SK-N-SH (cell line): ENCODE results near the gene IAH1. TPM values are rescaled to one million over a fixed set of nuclear protein-coding genes. Genes with fewer than 3 reads are reported as not detected.
A peak's percentile ranks its signal among the peaks of the same experiment; 100 is the strongest.

Experiments used
- CTCF ChIA-PET: fragments of 300-600, 350-600 bp; formaldehyde crosslinking; extraction: SDS; loops from one replicate; lab custom pipeline; 2021; lab: Yijun Ruan, JAX
- POLR2A ChIA-PET: fragments of 350-600 bp; sonication (Branson Sonifier 250); formaldehyde crosslinking; extraction: SDS; loops from one replicate; lab custom pipeline; 2020; ENCODE audit warnings: antibody characterized with exemption, inconsistent platforms; lab: Yijun Ruan, JAX
- DNase-seq: peaks from one replicate; pipeline ENCODE4 v3.0.0; 2012
- H2AFZ ChIP-seq: fragments of 200-600 bp; sonication (generic); 2 replicates; pipeline ENCODE4 v1.8.1; 2016; ENCODE audit warnings: antibody characterized with exemption, mild to moderate bottlenecking, low read depth
- H3F3A ChIP-seq: fragments of 200-600 bp; sonication (generic); replicated peaks from 2 replicates; pipeline ENCODE3; 2016; ENCODE audit warnings: antibody characterized with exemption, mild to moderate bottlenecking; ENCODE audit not compliant: insufficient read depth
- H3K27ac ChIP-seq, 2 experiments: fragments of 200-500 bp in 1 of 2; fragments of 200-600 bp in 1 of 2; sonication (Bioruptor generic) in 1 of 2; sonication (generic), shearing (Covaris generic) in 1 of 2; 2 replicates each; pipeline versions ENCODE4 v1.5.1 to v1.6.1; 2014 to 2016; ENCODE audit warnings: low read depth in 2 of 2, inconsistent platforms in 1 of 2, low read length in 1 of 2, mild to moderate bottlenecking in 1 of 2, mixed read lengths in 1 of 2
- H3K27me3 ChIP-seq: fragments of 200-600 bp; sonication (generic), shearing (Covaris generic); 2 replicates; pipeline ENCODE4 v1.6.1; 2016; ENCODE audit warnings: mixed run types; ENCODE audit not compliant: insufficient read depth
- H3K36me3 ChIP-seq, 2 experiments: fragments of 200-500 bp in 1 of 2; fragments of 200-600 bp in 1 of 2; sonication (Bioruptor generic) in 1 of 2; sonication (generic) in 1 of 2; replicated peaks in 1 of 2; 2 replicates each; pipeline versions ENCODE3 to v1.5.1; 2014 to 2016; ENCODE audit warnings: low read length in 1 of 2, mild to moderate bottlenecking in 1 of 2; ENCODE audit not compliant: insufficient read depth in 2 of 2, control insufficient read depth in 1 of 2
- H3K4me1 ChIP-seq, 2 experiments: fragments of 200-500 bp in 1 of 2; fragments of 200-600 bp in 1 of 2; sonication (Bioruptor generic) in 1 of 2; sonication (generic), shearing (Covaris generic) in 1 of 2; 2 replicates each; pipeline versions ENCODE4 v1.5.1 to v1.6.1; 2014 to 2016; ENCODE audit warnings: low read depth in 1 of 2, low read length in 1 of 2, mixed run types in 1 of 2; ENCODE audit not compliant: insufficient read depth in 2 of 2, control insufficient read depth in 1 of 2
- H3K4me2 ChIP-seq: fragments of 200-600 bp; sonication (generic), shearing (Covaris generic); 2 replicates; pipeline ENCODE4 v1.6.1; 2017; ENCODE audit warnings: mixed run types
- H3K4me3 ChIP-seq, 2 experiments: fragments of 200-500 bp in 1 of 2; fragments of 200-600 bp in 1 of 2; sonication (Bioruptor generic) in 1 of 2; sonication (generic), shearing (Covaris generic) in 1 of 2; 2 replicates each; pipeline versions ENCODE4 v1.5.1 to v1.8.1; 2014 to 2016; ENCODE audit warnings: low read depth in 2 of 2, inconsistent platforms in 1 of 2, low read length in 1 of 2, mild to moderate bottlenecking in 1 of 2, mixed read lengths in 1 of 2, moderate library complexity in 1 of 2
- H3K79me2 ChIP-seq: fragments of 200-600 bp; sonication (generic); 2 replicates; pipeline ENCODE4 v1.8.1; 2017; ENCODE audit warnings: mild to moderate bottlenecking; ENCODE audit not compliant: insufficient read depth
- H3K9ac ChIP-seq: fragments of 200-600 bp; sonication (generic); 2 replicates; pipeline ENCODE4 v1.6.1; 2017; ENCODE audit warnings: mixed run types
- H3K9me2 ChIP-seq: fragments of 200-600 bp; sonication (generic); 2 replicates; pipeline ENCODE4 v1.6.1; 2017; ENCODE audit warnings: mixed run types
- H3K9me3 ChIP-seq: fragments of 200-600 bp; sonication (generic); 2 replicates; pipeline ENCODE4 v1.6.1; 2017; ENCODE audit warnings: mixed run types, mild to moderate bottlenecking, moderate library complexity
- H4K20me1 ChIP-seq: fragments of 200-600 bp; sonication (generic); 2 replicates; pipeline ENCODE4 v1.6.1; 2017; ENCODE audit warnings: mild to moderate bottlenecking, mixed run types; ENCODE audit not compliant: insufficient read depth
- EZH2phosphoT487 ChIP-seq: fragments of 200-600 bp; sonication (generic); IDR thresholded peaks from 2 replicates; pipeline ENCODE4 v1.6.1; 2017; ENCODE audit warnings: low read depth, mixed run types, mild to moderate bottlenecking, antibody characterized with exemption, moderate library complexity, borderline replicate concordance
- FOSL2 ChIP-seq: IDR thresholded peaks from 2 replicates; pipeline ENCODE4 v1.4.0; 2012; ENCODE audit warnings: low read depth, mild to moderate bottlenecking, moderate library complexity, borderline replicate concordance
- GABPA ChIP-seq: IDR thresholded peaks from 2 replicates; pipeline ENCODE4 v1.4.0; 2012; ENCODE audit warnings: low read depth, mild to moderate bottlenecking
- GATA2 ChIP-seq: sonication (generic); formaldehyde crosslinking; IDR thresholded peaks from 2 replicates; pipeline ENCODE4 v1.5.0; 2020; ENCODE audit warnings: mild to moderate bottlenecking, missing genetic modification reagents
- MEF2A ChIP-seq: IDR thresholded peaks from 2 replicates; pipeline ENCODE4 v1.4.0; 2012; ENCODE audit warnings: low read depth, borderline replicate concordance
- MXI1 ChIP-seq: IDR thresholded peaks from 2 replicates; pipeline ENCODE4 v1.6.1; 2012; ENCODE audit warnings: mild to moderate bottlenecking, low read depth, low read length, improper control_type of control experiment
- RCOR1 ChIP-seq: fragments of 150-350 bp; IDR thresholded peaks from 2 replicates; pipeline ENCODE4 v1.6.1; 2017; ENCODE audit warnings: antibody characterized with exemption, low read length
- RFX5 ChIP-seq: IDR thresholded peaks from 2 replicates; pipeline ENCODE4 v1.6.1; 2012; ENCODE audit warnings: mild to moderate bottlenecking, improper control_type of control experiment, low read length
- RXRA ChIP-seq: IDR thresholded peaks from 2 replicates; pipeline ENCODE4 v1.4.0; 2012; ENCODE audit warnings: low read depth, mild to moderate bottlenecking, borderline replicate concordance
- WGBS: methylation state at CpG from one replicate; pipeline ENCODE4 v1.1.6; 2017; ENCODE audit warnings: low lambda C conversion rate; 5-methylcytosine and 5-hydroxymethylcytosine counted together
- polyA plus RNA-seq, 3 experiments: library from polyadenylated mRNA; depleted of rRNA; stranded (reverse); fragments of >200 nt; gene quantifications; 2 replicates each; pipeline ENCODE4 v1.2.3, GENCODE V29; 2012
- TF ChIP-seq, protein P1 (sequence below): fragments of 200-600 bp; sonication (generic); IDR thresholded peaks from 2 replicates; pipeline ENCODE4 v1.6.1; 2017; ENCODE audit warnings: antibody characterized with exemption, mild to moderate bottlenecking, moderate library complexity
- TF ChIP-seq, protein P2 (sequence below): fragments of 150-350 bp; IDR thresholded peaks from 2 replicates; pipeline ENCODE4 v1.6.1; 2016; ENCODE audit warnings: mild to moderate bottlenecking, low read depth, low read length
- TF ChIP-seq, protein P3 (sequence below): IDR thresholded peaks from 2 replicates; pipeline ENCODE4 v1.6.1; 2012; ENCODE audit warnings: mild to moderate bottlenecking, low read depth, low read length, moderate library complexity
- TF ChIP-seq, protein P4 (sequence below): IDR thresholded peaks from 2 replicates; pipeline ENCODE4 v1.4.0; 2012; ENCODE audit warnings: low read depth, borderline replicate concordance
- TF ChIP-seq, protein P5 (sequence below): IDR thresholded peaks from 2 replicates; pipeline ENCODE4; 2012

IAH1 gene
- polyA plus RNA-seq, 1 of the 3 experiments (the other 2 are of a cell fraction) = 115 TPM

DNA sequence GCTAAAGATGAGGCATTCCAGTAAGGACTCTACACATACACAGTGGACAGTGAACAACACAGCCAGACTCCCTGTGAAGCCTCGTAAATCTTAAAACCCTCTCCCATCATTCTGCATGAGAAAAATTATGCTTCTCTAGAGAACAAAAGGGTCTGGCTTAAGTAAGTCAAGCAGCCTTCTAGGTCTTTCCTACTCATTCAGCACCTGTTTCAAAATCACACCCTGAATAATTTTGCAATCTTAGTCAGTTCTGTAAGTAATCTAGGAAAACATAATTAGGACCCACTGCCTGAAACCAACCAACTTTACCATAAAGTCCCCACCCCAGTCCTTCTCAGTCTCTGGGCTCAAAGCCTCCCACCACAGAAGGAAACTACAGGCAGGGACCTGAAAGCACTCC lies 19.7 kb downstream of the IAH1 start:
- CTCF ChIA-PET = interaction anchor here (2.8 kb wide), 1 partner anchor 11 kb away, joined by 12 read pairs; no protein-coding TSS in a partner anchor

DNA sequence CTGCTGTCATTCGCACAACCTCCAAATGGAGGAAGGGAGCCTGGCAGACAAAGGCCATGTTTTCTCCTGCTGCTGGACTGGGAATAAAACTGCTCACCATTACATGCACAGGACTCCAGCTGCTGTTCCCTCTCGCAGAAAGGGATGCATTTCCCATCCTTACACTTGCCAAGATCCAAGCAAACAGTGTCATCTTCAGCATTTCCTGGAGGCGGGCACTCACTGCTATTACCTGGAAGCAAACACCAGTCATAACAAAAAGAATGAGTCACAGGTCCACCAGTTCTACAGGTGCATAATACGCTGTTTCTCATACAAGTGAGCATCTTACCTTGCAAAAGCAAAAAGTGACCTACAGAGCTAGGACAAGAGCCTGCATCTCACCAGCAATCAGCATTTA lies 22.7 kb downstream of the IAH1 start:
- H3K36me3 ChIP-seq = peaks cover 71 to 79% of the 10 kb centered on the region in 2 experiments
- TF ChIP-seq FOSL2 (no peak), MEF2A (no peak), RFX5 (no peak), MXI1 (no peak), GABPA (no peak), EZH2phosphoT487 (no peak), GATA2 (CRISPR knock-in tag) (no peak)
- TF ChIP-seq, protein P1, sequence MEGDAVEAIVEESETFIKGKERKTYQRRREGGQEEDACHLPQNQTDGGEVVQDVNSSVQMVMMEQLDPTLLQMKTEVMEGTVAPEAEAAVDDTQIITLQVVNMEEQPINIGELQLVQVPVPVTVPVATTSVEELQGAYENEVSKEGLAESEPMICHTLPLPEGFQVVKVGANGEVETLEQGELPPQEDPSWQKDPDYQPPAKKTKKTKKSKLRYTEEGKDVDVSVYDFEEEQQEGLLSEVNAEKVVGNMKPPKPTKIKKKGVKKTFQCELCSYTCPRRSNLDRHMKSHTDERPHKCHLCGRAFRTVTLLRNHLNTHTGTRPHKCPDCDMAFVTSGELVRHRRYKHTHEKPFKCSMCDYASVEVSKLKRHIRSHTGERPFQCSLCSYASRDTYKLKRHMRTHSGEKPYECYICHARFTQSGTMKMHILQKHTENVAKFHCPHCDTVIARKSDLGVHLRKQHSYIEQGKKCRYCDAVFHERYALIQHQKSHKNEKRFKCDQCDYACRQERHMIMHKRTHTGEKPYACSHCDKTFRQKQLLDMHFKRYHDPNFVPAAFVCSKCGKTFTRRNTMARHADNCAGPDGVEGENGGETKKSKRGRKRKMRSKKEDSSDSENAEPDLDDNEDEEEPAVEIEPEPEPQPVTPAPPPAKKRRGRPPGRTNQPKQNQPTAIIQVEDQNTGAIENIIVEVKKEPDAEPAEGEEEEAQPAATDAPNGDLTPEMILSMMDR = no peak
- TF ChIP-seq, protein P2, sequence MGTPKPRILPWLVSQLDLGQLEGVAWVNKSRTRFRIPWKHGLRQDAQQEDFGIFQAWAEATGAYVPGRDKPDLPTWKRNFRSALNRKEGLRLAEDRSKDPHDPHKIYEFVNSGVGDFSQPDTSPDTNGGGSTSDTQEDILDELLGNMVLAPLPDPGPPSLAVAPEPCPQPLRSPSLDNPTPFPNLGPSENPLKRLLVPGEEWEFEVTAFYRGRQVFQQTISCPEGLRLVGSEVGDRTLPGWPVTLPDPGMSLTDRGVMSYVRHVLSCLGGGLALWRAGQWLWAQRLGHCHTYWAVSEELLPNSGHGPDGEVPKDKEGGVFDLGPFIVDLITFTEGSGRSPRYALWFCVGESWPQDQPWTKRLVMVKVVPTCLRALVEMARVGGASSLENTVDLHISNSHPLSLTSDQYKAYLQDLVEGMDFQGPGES = no peak
- TF ChIP-seq, protein P3, sequence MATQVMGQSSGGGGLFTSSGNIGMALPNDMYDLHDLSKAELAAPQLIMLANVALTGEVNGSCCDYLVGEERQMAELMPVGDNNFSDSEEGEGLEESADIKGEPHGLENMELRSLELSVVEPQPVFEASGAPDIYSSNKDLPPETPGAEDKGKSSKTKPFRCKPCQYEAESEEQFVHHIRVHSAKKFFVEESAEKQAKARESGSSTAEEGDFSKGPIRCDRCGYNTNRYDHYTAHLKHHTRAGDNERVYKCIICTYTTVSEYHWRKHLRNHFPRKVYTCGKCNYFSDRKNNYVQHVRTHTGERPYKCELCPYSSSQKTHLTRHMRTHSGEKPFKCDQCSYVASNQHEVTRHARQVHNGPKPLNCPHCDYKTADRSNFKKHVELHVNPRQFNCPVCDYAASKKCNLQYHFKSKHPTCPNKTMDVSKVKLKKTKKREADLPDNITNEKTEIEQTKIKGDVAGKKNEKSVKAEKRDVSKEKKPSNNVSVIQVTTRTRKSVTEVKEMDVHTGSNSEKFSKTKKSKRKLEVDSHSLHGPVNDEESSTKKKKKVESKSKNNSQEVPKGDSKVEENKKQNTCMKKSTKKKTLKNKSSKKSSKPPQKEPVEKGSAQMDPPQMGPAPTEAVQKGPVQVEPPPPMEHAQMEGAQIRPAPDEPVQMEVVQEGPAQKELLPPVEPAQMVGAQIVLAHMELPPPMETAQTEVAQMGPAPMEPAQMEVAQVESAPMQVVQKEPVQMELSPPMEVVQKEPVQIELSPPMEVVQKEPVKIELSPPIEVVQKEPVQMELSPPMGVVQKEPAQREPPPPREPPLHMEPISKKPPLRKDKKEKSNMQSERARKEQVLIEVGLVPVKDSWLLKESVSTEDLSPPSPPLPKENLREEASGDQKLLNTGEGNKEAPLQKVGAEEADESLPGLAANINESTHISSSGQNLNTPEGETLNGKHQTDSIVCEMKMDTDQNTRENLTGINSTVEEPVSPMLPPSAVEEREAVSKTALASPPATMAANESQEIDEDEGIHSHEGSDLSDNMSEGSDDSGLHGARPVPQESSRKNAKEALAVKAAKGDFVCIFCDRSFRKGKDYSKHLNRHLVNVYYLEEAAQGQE = no peak

More for the DNA sequence above, 19.7 kb downstream of the IAH1 start:
- Histone ChIP-seq H3K4me2 (no peak overlapping the region), H3K27me3 (no peaks in the 10 kb centered on the region), H3K36me3 (peaks cover 76 to 88% of the 10 kb centered on the region in 2 experiments), H3K9me2 (no peaks in the 10 kb centered on the region), H2AFZ (no peak overlapping the region), H4K20me1 (peaks cover 5% of the 10 kb centered on the region; the same call in 1 of the 2 replicates), H3K9me3 (no peaks in the 10 kb centered on the region), H3F3A (peaks cover 11% of the 10 kb centered on the region), H3K79me2 (no peaks in the 10 kb centered on the region), H3K27ac (no peak overlapping the region), H3K4me3 (no peak overlapping the region), H3K9ac (no peak overlapping the region), H3K4me1 (peaks cover 0 to 7% of the 10 kb centered on the region in 2 experiments; a peak in 2 of 4 replicates)
- POLR2A ChIA-PET = no interaction called here
- 95% methylated on average over 1 of the region's 1 CpG for WGBS
- DNase-seq = no peak
- TF ChIP-seq, protein P4, sequence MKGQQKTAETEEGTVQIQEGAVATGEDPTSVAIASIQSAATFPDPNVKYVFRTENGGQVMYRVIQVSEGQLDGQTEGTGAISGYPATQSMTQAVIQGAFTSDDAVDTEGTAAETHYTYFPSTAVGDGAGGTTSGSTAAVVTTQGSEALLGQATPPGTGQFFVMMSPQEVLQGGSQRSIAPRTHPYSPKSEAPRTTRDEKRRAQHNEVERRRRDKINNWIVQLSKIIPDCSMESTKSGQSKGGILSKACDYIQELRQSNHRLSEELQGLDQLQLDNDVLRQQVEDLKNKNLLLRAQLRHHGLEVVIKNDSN = no peak
- TF ChIP-seq RCOR1 (no peak), RXRA (no peak), MXI1 (no peak)
- TF ChIP-seq, protein P2 = no peak
- TF ChIP-seq, protein P5, sequence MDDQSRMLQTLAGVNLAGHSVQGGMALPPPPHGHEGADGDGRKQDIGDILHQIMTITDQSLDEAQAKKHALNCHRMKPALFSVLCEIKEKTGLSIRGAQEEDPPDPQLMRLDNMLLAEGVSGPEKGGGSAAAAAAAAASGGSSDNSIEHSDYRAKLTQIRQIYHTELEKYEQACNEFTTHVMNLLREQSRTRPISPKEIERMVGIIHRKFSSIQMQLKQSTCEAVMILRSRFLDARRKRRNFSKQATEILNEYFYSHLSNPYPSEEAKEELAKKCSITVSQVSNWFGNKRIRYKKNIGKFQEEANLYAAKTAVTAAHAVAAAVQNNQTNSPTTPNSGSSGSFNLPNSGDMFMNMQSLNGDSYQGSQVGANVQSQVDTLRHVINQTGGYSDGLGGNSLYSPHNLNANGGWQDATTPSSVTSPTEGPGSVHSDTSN = no peak

More for the DNA sequence above, 22.7 kb downstream of the IAH1 start:
- no peak for DNase-seq
- Histone ChIP-seq H3K4me3 (no peak overlapping the region), H3F3A (peaks cover 12% of the 10 kb centered on the region), H3K9me2 (no peaks in the 10 kb centered on the region), H3K9ac (no peak overlapping the region), H3K27me3 (no peaks in the 10 kb centered on the region), H3K4me2 (no peak overlapping the region), H3K27ac (0 out of 4 replicates have a peak overlapping the region, but pooled peaks of 1 of the 2 experiments have one; percentile 9), H3K79me2 (no peaks in the 10 kb centered on the region), H2AFZ (no peak overlapping the region), H3K9me3 (no peaks in the 10 kb centered on the region), H4K20me1 (peaks cover 5% of the 10 kb centered on the region; the same call in 1 of the 2 replicates), H3K4me1 (peaks cover 0 to 7% of the 10 kb centered on the region in 2 experiments; a peak in 2 of 4 replicates)
- POLR2A ChIA-PET = interaction anchor here (0.6 kb wide), 1 partner anchor 346 kb away, joined by 3 read pairs; the partner anchor contains the start of gene TAF1B
- WGBS = 100% methylated on average over 4 of the region's 4 CpGs
- CTCF ChIA-PET = interaction anchor here (1.0 to 1.9 kb wide), 2 partner anchors 9 to 21 kb away, joined by 3 to 4 read pairs; no protein-coding TSS in a partner anchor
